K562 (cell line): ENCODE results near the gene CBX8. TPM values are rescaled to one million over a fixed set of nuclear protein-coding genes. Genes with fewer than 3 reads are reported as not detected.

Experiments
- BCLAF1 ChIP-seq, 2 experiments: fragments of 450-650 bp in 1 of 2; IDR thresholded peaks; 2 replicates each; pipeline ENCODE4 v1.6.1; 2011 to 2017; ENCODE audit warnings: low read depth in 2 of 2, antibody characterized with exemption in 1 of 2, borderline replicate concordance in 1 of 2, low read length in 1 of 2, mild to moderate bottlenecking in 1 of 2, mixed read lengths in 1 of 2; ENCODE audit not compliant: control insufficient read depth in 1 of 2
- CBX1 ChIP-seq: sonication (generic); IDR thresholded peaks from 2 replicates; pipeline ENCODE4 v1.6.1; 2016; ENCODE audit warnings: antibody characterized with exemption, low read depth, mild to moderate bottlenecking
- CREM ChIP-seq: IDR thresholded peaks from 2 replicates; pipeline ENCODE4 v1.6.1; 2014; ENCODE audit warnings: antibody characterized with exemption, low read depth
- DLX4 ChIP-seq: fragments of 250-450 bp; sonication (Bioruptor Pico); IDR thresholded peaks from 2 replicates; pipeline ENCODE4 v1.6.1; 2021; ENCODE audit warnings: mild to moderate bottlenecking
- HDAC6 ChIP-seq: IDR thresholded peaks from 2 replicates; pipeline ENCODE4 v1.6.1; 2012; ENCODE audit warnings: low read depth, mild to moderate bottlenecking, control low read depth, inconsistent platforms, low read length, moderate library complexity
- HDAC8 ChIP-seq: fragments of 450-650 bp; IDR thresholded peaks from 2 replicates; pipeline ENCODE4 v1.6.1; 2016; ENCODE audit warnings: mild to moderate bottlenecking, missing genetic modification characterization, moderate library complexity, missing compliant biosample characterization
- KDM4B ChIP-seq, 2 experiments: fragments of 450-650 bp in 1 of 2; sonication (generic) in 1 of 2; IDR thresholded peaks; 2 replicates each; pipeline ENCODE4 v1.6.1; 2016 to 2017; ENCODE audit warnings: borderline replicate concordance in 2 of 2, antibody characterized with exemption in 1 of 2, low read depth in 1 of 2, mild to moderate bottlenecking in 1 of 2
- NR2C2 ChIP-seq, 2 experiments: fragments of 200-800 bp in 1 of 2; sonication (Bioruptor generic) in 1 of 2; sonication (generic) in 1 of 2; formaldehyde crosslinking in 1 of 2; IDR thresholded peaks; 2 replicates each; pipeline versions ENCODE4 v1.6.1 to v1.8.0; 2016 to 2022; ENCODE audit warnings: mild to moderate bottlenecking in 1 of 2, missing compliant biosample characterization in 1 of 2, missing genetic modification characterization in 1 of 2, missing genetic modification reagents in 1 of 2
- POLR2B ChIP-seq: fragments of 450-650 bp; IDR thresholded peaks from 2 replicates; pipeline ENCODE4 v1.6.1; 2018; ENCODE audit warnings: low read depth; ENCODE audit not compliant: partially characterized antibody
- RAD51 ChIP-seq: fragments of 450-650 bp; IDR thresholded peaks from 2 replicates; pipeline ENCODE4 v1.7.1; 2016; ENCODE audit warnings: low read depth, mild to moderate bottlenecking, borderline replicate concordance
- RBFOX2 ChIP-seq: fragments of 200-400 bp; formaldehyde crosslinking; IDR thresholded peaks from 2 replicates; pipeline ENCODE4 v1.6.1; 2017; ENCODE audit warnings: low read depth, mild to moderate bottlenecking, low read length, moderate library complexity
- TCFL5 ChIP-seq: fragments of 250-450 bp; sonication (Bioruptor Pico); conservative IDR thresholded peaks from 2 replicates; pipeline ENCODE4 v1.6.1; 2021; ENCODE audit warnings: mild to moderate bottlenecking, moderate library complexity, matching md5 sums
- TFAP4 ChIP-seq: sonication (generic); formaldehyde crosslinking; IDR thresholded peaks from 2 replicates; pipeline ENCODE4 v1.8.0; 2022; ENCODE audit warnings: missing genetic modification reagents, mild to moderate bottlenecking, moderate library complexity, borderline replicate concordance
- ZBTB11 ChIP-seq, 3 experiments: fragments of 200-800 bp in 1 of 3; fragments of 250-450 bp in 1 of 3; fragments of 450-650 bp in 1 of 3; sonication (Bioruptor Pico) in 1 of 3; sonication (Bioruptor generic) in 1 of 3; formaldehyde crosslinking in 1 of 3; IDR thresholded peaks; 2 replicates each; pipeline versions ENCODE4 v1.6.1 to v1.8.0; 2016 to 2022; ENCODE audit warnings: mild to moderate bottlenecking in 2 of 3, missing genetic modification characterization in 2 of 3, missing compliant biosample characterization in 1 of 3, moderate library complexity in 1 of 3
- ZKSCAN8 ChIP-seq: fragments of 200-800 bp; sonication (Bioruptor generic); IDR thresholded peaks from 2 replicates; pipeline ENCODE4 v1.6.1; 2016; ENCODE audit warnings: missing genetic modification characterization, missing compliant biosample characterization
- polyA plus RNA-seq, 8 experiments: library from polyadenylated mRNA; depleted of rRNA in 4 of 8; stranded (reverse) in 5 of 8; unstranded in 3 of 8; fragments of >200 nt; fragmentation: Nextera tagmentation in 2 of 8; fragmentation: Illumina TruSeq in 1 of 8; extraction: Ambion mirVana in 2 of 8; extraction: Trizol in 1 of 8; gene quantifications; 2 replicates each; pipeline versions ENCODE4 v1.2.1 to v1.2.3, GENCODE V29; 2011 to 2014; ENCODE audit warnings: inconsistent platforms in 1 of 8, missing spikeins in 1 of 8
- total RNA-seq, 7 experiments: library from RNA; depleted of rRNA in 6 of 7; stranded (reverse); fragments of >200 nt in 6 of 7; fragmentation: Illumina TruSeq in 2 of 7; extraction: Trizol in 2 of 7; gene quantifications; 2 replicates each; pipeline versions ENCODE4 v1.2.1 to v1.2.3, GENCODE V29; 2011 to 2021; ENCODE audit warnings: low replicate concordance in 1 of 7

CBX8 gene
- total and polyA plus RNA-seq, 9 of the 15 experiments (the other 6 are each of a cell fraction or from before 2014, with no cell fraction given), result 0.08 to 11.9 (median 2.6) TPM

GRCh38 chr17:79838522-79839274 is 41.8 kb upstream of the CBX8 start (continued):
- TF ChIP-seq BCLAF1 (IDR thresholded peaks at IDR 0.05; ENCODE audit: borderline replicate concordance in 1 of 2, control insufficient read depth in 1 of 2, low read depth in 2 of 2, low read length in 1 of 2) (no peak), ZBTB11 (CRISPR knock-in tag; IDR thresholded peaks at IDR 0.05) (peak in 1 of 3 experiments; percentile 40; a peak in 2 of 6 replicates), CBX1 (no peak), HDAC8 (tag) (no peak), POLR2B (no peak), RAD51 (no peak), DLX4 (CRISPR knock-in tag) (no peak), HDAC6 (no peak), TCFL5 (no peak), CREM (peak; percentile 5; the same call in 1 of the 2 replicates), RBFOX2 (peak; percentile 84), ZKSCAN8 (no peak), NR2C2 (CRISPR knock-in tag; IDR thresholded peaks at IDR 0.05) (no peak), NR2C2 (tag; IDR thresholded peaks at IDR 0.05) (no peak), KDM4B (IDR thresholded peaks at IDR 0.05; ENCODE audit: borderline replicate concordance in 2 of 2, low read depth in 1 of 2) (no peak), TFAP4 (CRISPR knock-in tag) (0 out of 2 replicates have a peak, but pooled peaks have one; percentile 37)
